ENCODE data around the gene TNFSF13B. TPM values are rescaled to one million over a fixed set of nuclear protein-coding genes. Genes with fewer than 3 reads are reported as not detected.

TNFSF13B gene
- total RNA-seq, 1 experiment from 2014 or later, result 2.5 TPM

DNA sequence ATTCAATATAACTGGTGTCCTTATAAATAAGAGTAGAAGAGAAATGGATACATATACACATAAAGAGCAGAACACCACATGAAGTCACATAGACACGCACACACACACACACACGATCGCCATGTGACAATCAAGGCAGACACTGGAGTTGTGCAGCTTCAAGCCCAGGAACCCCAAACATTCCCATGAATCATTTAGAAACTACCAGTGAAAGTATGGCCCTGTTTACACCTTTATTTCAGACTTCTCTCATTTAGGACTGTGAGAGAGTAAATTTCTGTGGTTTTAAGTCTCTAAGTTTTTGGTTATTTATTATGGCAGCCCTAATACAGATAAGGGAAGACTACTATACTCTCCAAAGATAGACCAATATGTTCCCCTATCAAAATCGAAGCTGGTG is 20.4 kb upstream of the TNFSF13B start:
- Mint-ChIP-seq H3K36me3 (ENCODE audit: insufficient read depth, unreplicated experiment) (no peaks in the 10 kb centered on the region), H3K4me3 (ENCODE audit: unreplicated experiment) (no peak overlapping the region), H3K27ac (ENCODE audit: low read depth, unreplicated experiment) (no peak overlapping the region), H3K4me1 (ENCODE audit: insufficient read depth, unreplicated experiment) (no peaks in the 10 kb centered on the region), H3K27me3 (ENCODE audit: insufficient read depth, unreplicated experiment) (no peaks in the 10 kb centered on the region), H3K9me3 (ENCODE audit: unreplicated experiment) (peaks cover 22% of the 10 kb centered on the region)
- TF ChIP-seq CTCF (IDR thresholded peaks at IDR 0.05; ENCODE audit: unreplicated experiment), result no peak
- POLR2A ChIA-PET, result interaction anchor here (0.7 kb wide), 1 partner anchor 17 kb away, joined by 3 read pairs; no protein-coding TSS in a partner anchor
- DNase-seq (ENCODE audit: unreplicated experiment), result no peak
- intact Hi-C loops (cut with micrococcal nuclease), result no loop called here
- no TSS peak for BruUV-seq (replicated peaks)
- CTCF ChIA-PET, result no interaction called here

DNA sequence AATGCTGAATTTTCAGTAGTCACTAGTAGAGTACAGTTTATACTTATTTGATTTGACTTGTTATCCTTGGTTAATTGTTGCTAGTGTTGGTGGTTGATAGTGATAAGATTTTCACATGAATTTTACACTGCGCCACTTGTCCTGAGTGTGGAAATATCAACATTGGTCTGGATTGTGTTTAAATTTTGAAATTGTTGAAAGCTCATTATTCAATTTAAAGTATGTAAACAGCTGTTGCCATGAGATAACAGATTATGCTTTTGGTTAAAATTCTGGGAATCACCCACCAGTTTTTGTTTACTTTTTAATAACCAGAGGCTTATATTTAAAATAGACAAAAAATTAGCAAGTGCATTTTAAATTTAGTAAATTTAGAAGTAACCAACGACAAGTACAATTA is 12.3 kb upstream of the TNFSF13B start:
- no peak overlapping the region for H3K4me3 Mint-ChIP-seq (ENCODE audit: unreplicated experiment)
- H3K27ac Mint-ChIP-seq (ENCODE audit: low read depth, unreplicated experiment), result no peak overlapping the region
- H3K36me3 Mint-ChIP-seq (ENCODE audit: insufficient read depth, unreplicated experiment), result no peaks in the 10 kb centered on the region
- H3K9me3 Mint-ChIP-seq (ENCODE audit: unreplicated experiment), result no peaks in the 10 kb centered on the region
- no peak for DNase-seq (ENCODE audit: unreplicated experiment)
- H3K4me1 Mint-ChIP-seq (ENCODE audit: insufficient read depth, unreplicated experiment), result no peaks in the 10 kb centered on the region
- no peaks in the 10 kb centered on the region for H3K27me3 Mint-ChIP-seq (ENCODE audit: insufficient read depth, unreplicated experiment)
- POLR2A ChIA-PET, result no interaction called here
- no peak for TF ChIP-seq CTCF (IDR thresholded peaks at IDR 0.05; ENCODE audit: unreplicated experiment)
- no TSS peak for BruUV-seq (replicated peaks)
- intact Hi-C loops (cut with micrococcal nuclease), result no loop called here
- CTCF ChIA-PET, result interaction anchor here (0.7 kb wide), 1 partner anchor 34 kb away, joined by 3 read pairs; no protein-coding TSS in a partner anchor

GRCh38 chr13:108263621-108264355 is 5.7 kb upstream of the TNFSF13B start:
- Mint-ChIP-seq H3K9me3 (ENCODE audit: unreplicated experiment) (no peaks in the 10 kb centered on the region), H3K4me3 (ENCODE audit: unreplicated experiment) (no peak overlapping the region), H3K27ac (ENCODE audit: low read depth, unreplicated experiment) (no peak overlapping the region), H3K27me3 (ENCODE audit: insufficient read depth, unreplicated experiment) (no peaks in the 10 kb centered on the region), H3K36me3 (ENCODE audit: insufficient read depth, unreplicated experiment) (peaks cover 10% of the 10 kb centered on the region), H3K4me1 (ENCODE audit: insufficient read depth, unreplicated experiment) (no peaks in the 10 kb centered on the region)
- BruUV-seq (replicated peaks), result no TSS peak
- ChIA-PET CTCF (no interaction called here), POLR2A (no interaction called here)
- intact Hi-C loops (cut with micrococcal nuclease), result no loop called here
- no peak for DNase-seq (ENCODE audit: unreplicated experiment)
- TF ChIP-seq CTCF (IDR thresholded peaks at IDR 0.05; ENCODE audit: unreplicated experiment), result no peak

- Mint-ChIP-seq H3K36me3 (ENCODE audit: insufficient read depth, unreplicated experiment) (peaks cover 10% of the 10 kb centered on the region), H3K4me1 (ENCODE audit: insufficient read depth, unreplicated experiment) (peaks cover 10% of the 10 kb centered on the region), H3K27ac (ENCODE audit: low read depth, unreplicated experiment) (no peak overlapping the region), H3K4me3 (ENCODE audit: unreplicated experiment) (no peak overlapping the region), H3K27me3 (ENCODE audit: insufficient read depth, unreplicated experiment) (no peaks in the 10 kb centered on the region), H3K9me3 (ENCODE audit: unreplicated experiment) (no peaks in the 10 kb centered on the region)
- BruUV-seq (replicated peaks), result no TSS peak
- no peak for TF ChIP-seq CTCF (IDR thresholded peaks at IDR 0.05; ENCODE audit: unreplicated experiment)
- intact Hi-C loops (cut with micrococcal nuclease), result no loop called here
- DNase-seq (ENCODE audit: unreplicated experiment), result no peak
- ChIA-PET CTCF (no interaction called here), POLR2A (no interaction called here)
These were observed 3.1 kb upstream of the TNFSF13B start for GRCh38 chr13:108266321-108266990.

All from MCF 10A (cell line).